NOMO-1 (cell line): Measurements from ENCODE around the gene ACSF3.
A peak's percentile ranks its signal among the peaks of the same experiment; 100 is the strongest.

Source experiments
- DNase-seq, 2 experiments: peaks; one replicate each; lab custom pipeline; 2025; ENCODE audit not compliant: unreplicated experiment in 2 of 2; lab: John Stamatoyannopoulos, UW

ACSF3 gene

DNA sequence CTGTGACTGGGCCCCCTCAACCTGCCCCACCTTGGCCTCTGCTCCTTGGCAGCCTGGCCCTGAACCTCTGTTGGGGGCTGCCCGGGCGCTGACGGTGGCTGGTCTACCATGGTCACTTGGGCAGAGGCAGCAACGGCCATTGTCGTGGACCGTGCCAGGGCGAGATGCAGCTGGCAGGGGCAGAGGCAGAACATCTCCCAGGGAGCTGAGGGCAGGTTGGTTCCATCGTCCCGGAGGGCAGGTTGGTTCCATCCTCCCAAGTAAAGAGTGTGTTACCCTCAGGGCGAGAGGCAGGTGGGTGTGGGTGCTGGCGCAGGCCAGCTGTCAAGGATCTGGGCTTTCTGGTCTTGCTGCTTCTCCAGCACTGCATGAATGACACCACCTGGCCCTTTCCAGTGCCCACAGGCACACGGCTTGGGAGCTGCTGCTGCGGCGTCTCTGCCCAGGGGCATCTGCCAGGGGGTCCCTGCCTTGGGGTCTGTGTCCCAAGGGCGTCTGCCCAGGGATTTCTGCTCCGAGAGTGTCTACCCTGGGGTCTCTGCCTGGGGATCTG, 12.0 kb downstream of the ACSF3 start:
- no peak for DNase-seq

DNA sequence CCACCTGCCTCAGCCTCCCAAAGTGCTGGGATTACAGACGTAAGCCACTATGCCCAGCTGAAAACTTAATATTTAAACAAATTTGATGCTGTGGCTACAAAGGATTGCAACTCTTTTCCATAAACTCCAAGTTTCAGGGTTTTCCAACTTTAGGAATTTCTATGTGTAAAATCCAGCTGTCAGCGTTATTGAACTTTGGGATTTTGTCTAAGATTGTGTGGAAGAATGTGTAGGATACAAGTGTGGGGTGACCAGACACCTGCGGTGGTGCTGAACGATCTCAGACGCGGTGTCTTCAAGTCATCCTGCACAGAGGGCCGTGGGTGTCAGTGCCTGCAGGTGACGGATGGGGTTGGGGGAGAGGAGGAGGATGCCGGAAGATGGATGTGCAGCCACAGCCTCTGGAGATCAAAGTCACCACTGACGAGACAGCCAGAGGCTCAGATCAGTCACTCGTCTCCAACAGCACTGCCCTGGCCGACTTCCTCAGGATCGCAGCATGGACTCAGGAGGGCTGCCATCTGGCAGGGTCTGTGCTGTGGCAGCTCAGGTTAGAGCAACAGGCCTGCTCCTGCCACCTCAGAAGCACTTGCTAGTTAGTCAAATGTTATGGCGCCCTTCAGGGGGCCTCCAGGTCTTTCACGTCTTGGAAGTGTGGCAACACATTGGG, 13.0 kb downstream of the ACSF3 start:
- no peak for DNase-seq

DNA sequence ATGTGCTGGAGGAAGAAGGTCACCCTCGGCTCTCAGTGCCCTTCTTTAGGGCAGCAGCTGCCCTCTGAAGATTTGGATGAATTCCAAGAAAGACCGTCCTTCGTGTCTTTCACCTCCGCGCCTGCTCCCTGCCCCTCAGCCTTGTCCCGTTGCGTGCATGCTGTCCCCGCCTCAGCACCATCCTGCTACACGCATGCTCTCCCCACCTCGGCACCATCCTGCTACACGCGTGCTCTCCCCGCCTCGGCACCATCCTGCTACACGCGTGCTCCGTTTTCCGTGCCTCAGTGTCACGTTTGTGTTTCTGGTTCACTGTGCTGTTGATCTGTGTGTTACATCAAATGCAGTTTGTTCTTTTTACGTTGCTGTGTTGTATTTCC, 13.5 kb downstream of the ACSF3 start:
- no peak for DNase-seq

DNA sequence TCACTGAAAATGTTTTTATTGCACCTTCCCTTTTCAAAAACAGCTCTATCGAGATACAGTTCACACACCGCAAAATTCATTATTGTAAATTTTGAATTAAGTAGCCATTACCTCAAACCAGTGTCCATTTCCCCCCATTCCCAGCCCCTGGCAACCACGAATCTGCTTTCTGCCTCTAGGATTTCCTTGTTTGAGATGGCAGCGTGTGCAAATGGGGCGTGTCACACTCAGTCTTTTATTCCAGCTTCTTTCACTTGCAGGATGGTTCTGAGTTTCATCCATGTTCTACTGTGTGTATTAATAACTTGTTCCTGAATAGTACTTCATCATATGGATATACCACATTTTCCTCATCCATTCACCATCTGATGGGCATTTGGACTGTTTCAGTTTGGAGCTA, 14.8 kb downstream of the ACSF3 start:
- no peak for DNase-seq

GRCh38 chr16:89110641-89111040, 17.0 kb downstream of the ACSF3 start:
- no peak for DNase-seq

GRCh38 chr16:89111263-89111662, 17.6 kb downstream of the ACSF3 start:
- no peak for DNase-seq

GRCh38 chr16:89112377-89113151, 18.9 kb downstream of the ACSF3 start:
- DNase-seq = no peak

- no peak for DNase-seq
These were observed 19.5 kb downstream of the ACSF3 start for GRCh38 chr16:89113152-89113547.

GRCh38 chr16:89113661-89114060, 20.0 kb downstream of the ACSF3 start:
- no peak for DNase-seq

GRCh38 chr16:89114159-89114981, 20.7 kb downstream of the ACSF3 start:
- no peak for DNase-seq

- DNase-seq = peak; percentile 98
These were observed 21.7 kb downstream of the ACSF3 start for GRCh38 chr16:89115216-89115861.

DNA sequence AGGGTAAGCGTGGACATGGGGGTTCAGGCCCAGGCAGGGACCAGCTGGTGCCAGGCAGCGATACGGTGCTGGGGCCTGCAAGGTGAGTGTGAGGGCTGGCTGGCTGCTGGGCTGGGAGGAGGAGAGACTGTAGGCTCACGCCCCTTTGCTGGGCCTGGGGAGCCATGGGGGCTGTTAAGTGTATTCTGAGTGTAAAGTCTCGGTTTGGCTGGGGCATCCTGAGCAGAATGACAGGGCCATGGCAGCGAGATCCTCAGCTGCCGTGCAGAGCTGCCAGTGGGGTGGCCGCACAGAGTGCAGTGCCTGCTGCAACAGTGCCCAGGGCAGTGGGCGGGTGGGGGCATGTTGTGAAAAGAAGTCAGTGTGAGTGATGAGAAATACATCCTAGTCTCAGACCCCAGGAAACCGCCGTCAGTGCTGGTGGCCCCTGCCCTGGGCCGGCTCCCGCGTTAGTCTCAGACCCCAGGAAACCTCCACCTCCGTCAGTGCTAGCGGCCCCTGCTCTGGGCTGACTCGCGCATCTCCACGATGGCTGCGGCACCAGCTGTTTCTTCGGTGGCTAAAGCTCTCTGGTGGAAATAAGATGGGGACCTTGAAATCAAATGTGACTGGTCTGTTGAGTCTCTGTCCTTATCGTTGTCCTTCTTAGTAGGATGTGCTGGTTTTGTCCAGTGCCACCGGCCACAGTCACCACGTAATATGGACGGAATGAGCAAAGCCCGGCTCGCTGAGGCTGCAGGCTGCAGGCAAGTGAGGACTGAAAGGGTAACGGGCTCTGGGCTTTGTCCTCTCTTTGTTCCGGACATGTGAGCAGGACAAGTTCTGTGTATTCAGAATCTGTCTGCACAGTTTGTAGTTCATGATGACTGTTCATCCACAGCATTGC, 22.9 kb downstream of the ACSF3 start:
- no peak for DNase-seq

GRCh38 chr16:89117227-89117974, 23.7 kb downstream of the ACSF3 start:
- no peak for DNase-seq

GRCh38 chr16:89117975-89118289, 24.3 kb downstream of the ACSF3 start:
- DNase-seq = no peak

GRCh38 chr16:89118361-89119165, 24.9 kb downstream of the ACSF3 start:
- DNase-seq = no peak

DNA sequence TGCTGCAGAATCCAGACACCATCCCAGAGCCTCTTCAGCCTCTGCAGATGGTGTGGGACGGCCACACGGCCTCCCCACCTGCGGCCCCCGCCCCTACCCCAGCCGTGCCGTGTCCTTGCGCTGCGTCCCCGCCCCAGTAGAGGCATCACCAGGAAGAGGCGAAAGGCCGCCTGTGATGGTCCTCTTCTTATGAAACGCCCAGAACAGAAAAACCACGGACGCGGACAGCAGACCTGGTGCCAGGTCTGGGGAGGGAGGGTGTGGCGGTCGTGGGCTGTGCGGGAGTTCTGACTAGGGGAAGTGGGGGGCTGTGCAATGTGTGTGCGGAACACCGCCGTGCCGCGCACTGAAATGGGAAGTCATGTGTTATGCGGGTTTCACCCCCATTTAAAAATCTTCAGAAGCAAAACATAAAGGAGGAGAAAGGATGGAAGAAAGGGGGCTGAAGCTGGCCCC, 25.5 kb downstream of the ACSF3 start:
- no peak for DNase-seq

- DNase-seq = no peak
These were observed 26.0 kb downstream of the ACSF3 start for GRCh38 chr16:89119661-89120141.

GRCh38 chr16:89120281-89120680, 26.6 kb downstream of the ACSF3 start:
- DNase-seq = no peak
